ENCODE results near the gene PRKN.
"Not testable (repeated sequence)": the region's sequence is repeated elsewhere in the genome, so short reads cannot be mapped to it uniquely, and the experiment has no call there.

Gene PRKN

DNA sequence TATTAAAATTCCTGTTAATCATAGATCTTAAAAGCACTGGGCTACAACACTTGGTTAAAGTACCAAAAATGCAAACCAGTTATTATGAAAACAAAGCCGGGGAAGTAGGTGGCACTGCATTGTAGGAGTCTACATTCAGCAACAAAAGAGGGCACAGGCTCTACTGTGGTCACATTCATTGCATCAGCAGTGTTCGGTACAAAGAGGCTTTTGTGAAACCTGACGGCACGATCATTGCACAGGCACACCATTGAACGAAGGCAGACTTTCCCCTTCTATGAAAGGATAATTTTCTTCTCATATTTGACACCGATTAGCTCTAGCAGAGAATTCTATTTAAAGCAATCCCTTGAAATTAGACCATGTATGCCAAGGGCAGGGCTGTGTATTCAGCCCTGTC is 1409.1 kb downstream of the PRKN start:
- TF ChIP-seq, protein P1, sequence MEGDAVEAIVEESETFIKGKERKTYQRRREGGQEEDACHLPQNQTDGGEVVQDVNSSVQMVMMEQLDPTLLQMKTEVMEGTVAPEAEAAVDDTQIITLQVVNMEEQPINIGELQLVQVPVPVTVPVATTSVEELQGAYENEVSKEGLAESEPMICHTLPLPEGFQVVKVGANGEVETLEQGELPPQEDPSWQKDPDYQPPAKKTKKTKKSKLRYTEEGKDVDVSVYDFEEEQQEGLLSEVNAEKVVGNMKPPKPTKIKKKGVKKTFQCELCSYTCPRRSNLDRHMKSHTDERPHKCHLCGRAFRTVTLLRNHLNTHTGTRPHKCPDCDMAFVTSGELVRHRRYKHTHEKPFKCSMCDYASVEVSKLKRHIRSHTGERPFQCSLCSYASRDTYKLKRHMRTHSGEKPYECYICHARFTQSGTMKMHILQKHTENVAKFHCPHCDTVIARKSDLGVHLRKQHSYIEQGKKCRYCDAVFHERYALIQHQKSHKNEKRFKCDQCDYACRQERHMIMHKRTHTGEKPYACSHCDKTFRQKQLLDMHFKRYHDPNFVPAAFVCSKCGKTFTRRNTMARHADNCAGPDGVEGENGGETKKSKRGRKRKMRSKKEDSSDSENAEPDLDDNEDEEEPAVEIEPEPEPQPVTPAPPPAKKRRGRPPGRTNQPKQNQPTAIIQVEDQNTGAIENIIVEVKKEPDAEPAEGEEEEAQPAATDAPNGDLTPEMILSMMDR (IDR thresholded peaks at IDR 0.05; ENCODE audit: insufficient read depth, low read length): no peak
- no peak for TF ChIP-seq POLR2AphosphoS5 (IDR thresholded peaks at IDR 0.05; ENCODE audit: low read depth)
- no peak for TF ChIP-seq SPI1 (IDR thresholded peaks at IDR 0.05; ENCODE audit: borderline replicate concordance, low read depth)
- TF ChIP-seq, protein P2, sequence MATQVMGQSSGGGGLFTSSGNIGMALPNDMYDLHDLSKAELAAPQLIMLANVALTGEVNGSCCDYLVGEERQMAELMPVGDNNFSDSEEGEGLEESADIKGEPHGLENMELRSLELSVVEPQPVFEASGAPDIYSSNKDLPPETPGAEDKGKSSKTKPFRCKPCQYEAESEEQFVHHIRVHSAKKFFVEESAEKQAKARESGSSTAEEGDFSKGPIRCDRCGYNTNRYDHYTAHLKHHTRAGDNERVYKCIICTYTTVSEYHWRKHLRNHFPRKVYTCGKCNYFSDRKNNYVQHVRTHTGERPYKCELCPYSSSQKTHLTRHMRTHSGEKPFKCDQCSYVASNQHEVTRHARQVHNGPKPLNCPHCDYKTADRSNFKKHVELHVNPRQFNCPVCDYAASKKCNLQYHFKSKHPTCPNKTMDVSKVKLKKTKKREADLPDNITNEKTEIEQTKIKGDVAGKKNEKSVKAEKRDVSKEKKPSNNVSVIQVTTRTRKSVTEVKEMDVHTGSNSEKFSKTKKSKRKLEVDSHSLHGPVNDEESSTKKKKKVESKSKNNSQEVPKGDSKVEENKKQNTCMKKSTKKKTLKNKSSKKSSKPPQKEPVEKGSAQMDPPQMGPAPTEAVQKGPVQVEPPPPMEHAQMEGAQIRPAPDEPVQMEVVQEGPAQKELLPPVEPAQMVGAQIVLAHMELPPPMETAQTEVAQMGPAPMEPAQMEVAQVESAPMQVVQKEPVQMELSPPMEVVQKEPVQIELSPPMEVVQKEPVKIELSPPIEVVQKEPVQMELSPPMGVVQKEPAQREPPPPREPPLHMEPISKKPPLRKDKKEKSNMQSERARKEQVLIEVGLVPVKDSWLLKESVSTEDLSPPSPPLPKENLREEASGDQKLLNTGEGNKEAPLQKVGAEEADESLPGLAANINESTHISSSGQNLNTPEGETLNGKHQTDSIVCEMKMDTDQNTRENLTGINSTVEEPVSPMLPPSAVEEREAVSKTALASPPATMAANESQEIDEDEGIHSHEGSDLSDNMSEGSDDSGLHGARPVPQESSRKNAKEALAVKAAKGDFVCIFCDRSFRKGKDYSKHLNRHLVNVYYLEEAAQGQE (IDR thresholded peaks at IDR 0.05; ENCODE audit: insufficient replicate concordance, low read depth): no peak
- TF ChIP-seq GABPA (IDR thresholded peaks at IDR 0.05; ENCODE audit: low read depth): no peak
- DNase-seq (ENCODE audit: low read depth in 1 of 2, low spot score in 1 of 2): no peak
- H3K27me3 ChIP-seq (ENCODE audit: insufficient read depth, poor library complexity, severe bottlenecking): no peaks in the 10 kb centered on the region
- no peak overlapping the region for H3K27ac ChIP-seq (replicated peaks)
- H3K4me3 ChIP-seq (replicated peaks; ENCODE audit: insufficient read depth, low read length): no peak overlapping the region

DNA sequence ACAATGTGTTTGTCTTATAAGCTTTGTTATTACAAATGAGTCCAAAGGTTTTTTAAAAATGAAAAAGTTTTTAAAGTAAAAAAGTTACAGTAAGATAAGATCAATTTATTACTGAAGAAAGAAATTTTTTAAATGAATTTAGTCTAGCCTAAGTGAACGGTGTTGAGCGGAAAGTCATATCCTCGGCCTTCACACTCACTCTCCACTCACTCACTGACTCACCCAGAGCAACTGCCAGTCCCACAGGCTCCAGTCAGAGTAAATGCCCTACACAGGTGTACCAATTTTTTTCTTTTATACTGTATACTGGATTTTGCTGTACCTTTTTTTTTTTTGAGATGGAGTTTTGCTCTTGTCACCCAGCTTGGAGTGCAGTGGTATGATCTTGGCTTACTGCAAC is 1411.0 kb downstream of the PRKN start:
- Histone ChIP-seq H3K27ac (replicated peaks) (no peak overlapping the region), H3K27me3 (ENCODE audit: insufficient read depth, poor library complexity, severe bottlenecking) (no peaks in the 10 kb centered on the region), H3K4me3 (replicated peaks; ENCODE audit: insufficient read depth, low read length) (no peak overlapping the region)
- TF ChIP-seq, protein P2 (IDR thresholded peaks at IDR 0.05; ENCODE audit: insufficient replicate concordance, low read depth): no peak
- TF ChIP-seq POLR2AphosphoS5 (IDR thresholded peaks at IDR 0.05; ENCODE audit: low read depth): no peak
- no peak for TF ChIP-seq GABPA (IDR thresholded peaks at IDR 0.05; ENCODE audit: low read depth)
- TF ChIP-seq, protein P1 (IDR thresholded peaks at IDR 0.05; ENCODE audit: insufficient read depth, low read length): no peak
- TF ChIP-seq SPI1 (IDR thresholded peaks at IDR 0.05; ENCODE audit: borderline replicate concordance, low read depth): no peak
- DNase-seq (ENCODE audit: low read depth in 1 of 2, low spot score in 1 of 2): no peak

DNA sequence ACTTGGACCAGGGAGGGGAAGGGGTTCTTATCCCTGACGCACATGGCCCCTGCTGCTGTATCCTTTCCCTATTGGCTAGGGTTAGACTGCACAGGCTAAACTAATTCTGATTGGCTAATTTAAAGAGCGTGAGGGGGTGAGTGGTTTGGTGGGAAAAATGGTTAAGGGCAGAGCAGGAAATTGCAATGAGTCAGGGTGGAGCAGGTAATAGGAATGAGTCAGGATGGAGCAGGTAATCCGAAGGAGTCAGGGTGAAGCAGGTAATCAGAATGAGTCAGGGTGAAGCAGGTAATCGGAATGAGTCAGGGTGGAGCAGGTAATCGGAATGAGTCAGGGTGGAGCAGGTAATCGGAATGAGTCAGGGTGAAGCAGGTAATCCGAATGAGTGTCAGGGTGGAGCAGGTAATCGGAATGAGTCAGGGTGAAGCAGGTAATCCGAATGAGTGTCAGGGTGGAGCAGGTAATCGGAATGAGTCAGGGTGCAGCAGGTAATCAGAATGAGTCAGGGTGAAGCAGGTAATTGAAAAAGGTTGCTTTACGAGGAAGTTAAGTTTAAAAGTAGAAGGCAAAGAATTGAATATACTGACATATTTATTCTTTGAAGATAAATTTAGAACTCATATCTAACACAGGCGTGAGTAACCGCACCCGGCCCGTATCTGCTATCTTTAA is 1412.2 kb downstream of the PRKN start:
- DNase-seq (ENCODE audit: low read depth in 1 of 2, low spot score in 1 of 2); H3K27ac ChIP-seq (replicated peaks); H3K27me3 ChIP-seq (ENCODE audit: insufficient read depth, poor library complexity, severe bottlenecking); H3K4me3 ChIP-seq (replicated peaks; ENCODE audit: insufficient read depth, low read length): not testable (repeated sequence)

DNA sequence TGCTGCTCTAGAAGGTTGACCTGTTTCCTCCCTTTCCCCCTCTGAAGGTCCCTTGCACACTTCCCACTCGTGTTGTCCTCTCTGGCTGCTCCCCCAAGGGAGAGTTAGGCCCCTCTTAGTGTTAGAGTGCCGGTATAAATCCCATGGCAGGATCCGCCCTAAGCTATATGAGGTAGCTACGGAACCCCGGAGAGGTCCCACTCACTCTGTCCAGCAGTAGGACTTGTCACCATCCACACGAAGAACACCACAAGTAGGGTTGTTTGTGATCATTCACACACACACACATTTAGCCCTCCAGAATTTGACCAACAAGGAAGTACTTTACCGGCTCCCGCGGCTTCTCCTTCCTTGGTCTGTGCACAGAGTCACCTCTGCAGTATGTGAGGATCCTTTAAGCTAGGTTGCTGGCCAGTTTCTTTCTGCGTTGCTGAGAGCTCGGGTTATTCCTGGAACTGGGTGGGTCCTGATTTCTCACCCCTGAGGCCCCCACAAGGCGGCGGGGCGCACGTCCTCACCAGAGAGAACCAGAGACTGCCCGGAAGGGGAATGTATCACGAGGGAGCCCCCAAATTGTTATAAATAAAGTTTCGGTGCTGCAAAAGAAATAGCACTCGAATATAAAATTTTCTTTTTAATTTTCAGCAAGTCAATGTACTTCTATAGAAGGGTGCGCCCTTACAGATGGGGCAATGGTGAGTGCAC is 1412.9 kb downstream of the PRKN start:
- H3K4me3 ChIP-seq (replicated peaks; ENCODE audit: insufficient read depth, low read length); DNase-seq (ENCODE audit: low read depth in 1 of 2, low spot score in 1 of 2); H3K27me3 ChIP-seq (ENCODE audit: insufficient read depth, poor library complexity, severe bottlenecking); H3K27ac ChIP-seq (replicated peaks): not testable (repeated sequence)
